ENCODE results near the gene NDFIP2. TPM values are rescaled to one million over a fixed set of nuclear protein-coding genes. Genes with fewer than 3 reads are reported as not detected.

Gene NDFIP2
- total RNA-seq, result 40.0 to 46.9 TPM (median 41.7 TPM) in 3 replicates

DNA sequence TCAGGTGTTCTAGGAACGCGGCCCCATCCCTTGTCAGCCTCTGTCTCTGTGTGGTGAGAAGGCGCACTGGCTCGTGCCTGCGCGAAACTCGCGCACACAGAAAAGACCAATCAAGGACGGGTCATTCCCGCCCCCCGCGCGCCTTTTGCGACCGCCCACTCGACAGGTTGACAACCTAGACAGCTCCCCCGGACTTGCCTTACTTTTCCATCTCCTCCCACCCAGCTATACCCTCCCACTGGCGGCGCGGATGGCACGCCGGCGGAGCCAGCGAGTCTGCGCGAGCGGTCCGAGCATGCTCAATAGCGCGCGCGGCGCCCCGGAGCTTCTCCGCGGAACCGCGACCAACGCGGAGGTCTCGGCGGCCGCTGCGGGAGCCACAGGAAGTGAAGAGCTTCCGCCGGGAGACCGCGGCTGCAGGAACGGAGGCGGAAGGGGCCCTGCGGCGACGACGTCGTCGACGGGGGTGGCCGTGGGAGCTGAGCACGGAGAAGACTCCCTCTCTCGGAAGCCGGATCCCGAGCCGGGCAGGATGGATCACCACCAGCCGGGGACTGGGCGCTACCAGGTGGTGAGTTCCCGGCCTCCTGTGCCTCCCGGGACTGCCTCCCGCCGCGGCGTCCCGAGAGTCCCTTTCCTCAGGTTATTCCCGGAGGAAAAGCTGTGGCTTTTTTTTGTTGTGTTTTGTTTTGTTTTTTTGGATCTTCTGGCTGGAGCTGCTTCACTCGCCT lies at the start of gene NDFIP2:
Gene NDFIP2, plus strand, starts transcription at position 202 of the 731 bp plus-strand sequence. Its CDS starts 49 bp downstream, at position 251.
- Mint-ChIP-seq H3K9me3 (no peaks in the 10 kb centered on the region), H3K36me3 (no peaks in the 10 kb centered on the region), H3K4me1 (peaks cover 42% of the 10 kb centered on the region), H3K4me3 (peak within 1 kb of the TSS; percentile 83), H3K27ac (peak within 1 kb of the TSS; percentile 95), H3K27me3 (ENCODE audit: low read depth) (no peaks in the 10 kb centered on the region)
- peak; percentile 75 to 92 for DNase-seq (ENCODE audit: low spot score in 2 of 2, unreplicated experiment in 2 of 2)
- TF ChIP-seq CTCF (IDR thresholded peaks at IDR 0.05; ENCODE audit: unreplicated experiment), result no peak

DNA sequence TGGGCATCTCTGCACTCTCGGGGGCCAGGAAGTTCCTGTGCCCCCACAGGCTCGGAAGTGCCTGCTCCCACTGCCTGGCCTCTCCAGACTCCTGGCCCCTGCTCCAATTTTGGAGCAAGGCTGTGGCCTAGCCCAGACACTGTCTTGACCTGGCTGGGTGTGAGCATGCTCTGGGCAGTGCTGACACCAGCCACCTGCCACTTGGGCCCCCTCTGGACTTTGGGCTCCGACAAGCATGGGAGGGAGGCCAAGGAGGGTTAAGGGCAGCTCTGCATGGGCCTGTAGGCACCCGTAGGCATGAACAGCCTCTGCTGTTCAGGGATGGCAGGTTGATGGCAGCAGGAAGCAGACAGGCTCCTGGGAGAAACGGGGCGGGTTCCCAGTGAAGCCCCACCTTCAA lies 48.9 kb upstream of the NDFIP2 start:
- DNase-seq (ENCODE audit: low spot score in 2 of 2, unreplicated experiment in 2 of 2), result no peak
- Mint-ChIP-seq H3K9me3 (peaks cover 10% of the 10 kb centered on the region), H3K36me3 (peaks cover 2% of the 10 kb centered on the region), H3K27ac (no peak overlapping the region), H3K4me3 (no peak overlapping the region), H3K27me3 (ENCODE audit: low read depth) (no peaks in the 10 kb centered on the region), H3K4me1 (peaks cover 3% of the 10 kb centered on the region)
- no peak for TF ChIP-seq CTCF (IDR thresholded peaks at IDR 0.05; ENCODE audit: unreplicated experiment)

- peaks cover 2% of the 10 kb centered on the region for H3K36me3 Mint-ChIP-seq
- peaks cover 3% of the 10 kb centered on the region for H3K4me1 Mint-ChIP-seq
- no peak overlapping the region for H3K4me3 Mint-ChIP-seq
- H3K27ac Mint-ChIP-seq, result no peak overlapping the region
- no peak for TF ChIP-seq CTCF (IDR thresholded peaks at IDR 0.05; ENCODE audit: unreplicated experiment)
- no peaks in the 10 kb centered on the region for H3K27me3 Mint-ChIP-seq (ENCODE audit: low read depth)
- peaks cover 10% of the 10 kb centered on the region for H3K9me3 Mint-ChIP-seq
- no peak for DNase-seq (ENCODE audit: low spot score in 2 of 2, unreplicated experiment in 2 of 2)
Observed at GRCh38 chr13:79432992-79433391, 48.0 kb upstream of the NDFIP2 start.

DNA sequence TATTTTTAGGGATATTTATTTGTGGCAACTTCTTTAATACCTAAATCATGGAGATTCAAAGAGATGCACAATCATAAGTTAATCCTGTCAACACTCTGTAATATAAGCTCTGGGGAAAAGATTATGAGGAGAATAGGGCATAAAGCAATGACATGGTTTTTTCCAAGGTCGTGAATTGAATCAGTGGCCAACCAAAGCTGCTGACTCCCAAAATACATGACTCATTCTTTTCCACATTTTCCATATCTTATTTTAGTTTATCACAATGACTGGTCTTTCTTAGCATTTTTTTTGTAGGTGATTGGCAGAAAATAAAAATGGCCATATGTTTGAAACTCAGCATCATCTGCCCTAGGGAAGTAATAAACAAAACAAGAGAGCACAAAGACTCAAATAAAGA lies 46.4 kb upstream of the NDFIP2 start:
- H3K4me3 Mint-ChIP-seq, result no peak overlapping the region
- TF ChIP-seq CTCF (IDR thresholded peaks at IDR 0.05; ENCODE audit: unreplicated experiment), result no peak
- no peak for DNase-seq (ENCODE audit: low spot score in 2 of 2, unreplicated experiment in 2 of 2)

DNA sequence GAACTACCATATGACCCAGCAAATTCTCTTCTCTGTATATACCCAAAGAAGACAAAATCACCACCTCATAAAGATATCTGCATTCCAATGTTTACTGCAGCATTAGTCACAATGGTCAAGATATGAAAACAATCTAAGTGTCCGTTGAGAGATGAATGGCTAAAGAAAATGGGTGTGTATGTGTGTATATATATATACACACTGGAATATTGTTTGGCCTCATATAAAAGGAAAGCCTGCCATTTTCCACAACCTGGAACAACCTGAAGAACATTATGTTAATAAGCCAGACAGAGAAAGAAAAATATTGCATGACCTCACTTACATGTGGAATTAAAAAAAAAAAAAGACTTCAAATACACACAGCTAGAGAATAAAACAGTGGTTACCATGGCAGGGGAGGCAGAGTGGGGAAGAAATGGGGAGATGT lies 45.4 kb upstream of the NDFIP2 start:
- Mint-ChIP-seq H3K4me3 (no peak overlapping the region), H3K9me3 (peaks cover 6% of the 10 kb centered on the region), H3K27ac (no peak overlapping the region), H3K36me3 (peaks cover under 1% of the 10 kb centered on the region), H3K4me1 (peaks cover 3% of the 10 kb centered on the region), H3K27me3 (ENCODE audit: low read depth) (no peaks in the 10 kb centered on the region)
- TF ChIP-seq CTCF (IDR thresholded peaks at IDR 0.05; ENCODE audit: unreplicated experiment), result no peak
- no peak for DNase-seq (ENCODE audit: low spot score in 2 of 2, unreplicated experiment in 2 of 2)

More for the DNA sequence above, 46.4 kb upstream of the NDFIP2 start:
- Mint-ChIP-seq H3K4me1 (peaks cover 3% of the 10 kb centered on the region), H3K27me3 (ENCODE audit: low read depth) (no peaks in the 10 kb centered on the region), H3K27ac (no peak overlapping the region), H3K36me3 (peaks cover 2% of the 10 kb centered on the region), H3K9me3 (peaks cover 10% of the 10 kb centered on the region)

Measured in mesothelial cell of epicardium (in vitro differentiated cells).